ENCODE results near the gene THADA.

GRCh38 chr2:43563679-43564078 is 32.2 kb downstream of the THADA start:
- TF ChIP-seq CTCF (IDR thresholded peaks at IDR 0.05; ENCODE audit: poor library complexity) (no peak), EZH2 (IDR thresholded peaks at IDR 0.05; ENCODE audit: borderline replicate concordance) (no peak)

Data from hepatocyte (in vitro differentiated cells).